Limb (tissue), 2 donors: ENCODE results near the gene PSTPIP2.
A peak's percentile ranks its signal among the peaks of the same experiment; 100 is the strongest.
"Not testable (repeated sequence)": the region's sequence is repeated elsewhere in the genome, so short reads cannot be mapped to it uniquely, and the experiment has no call there.

ENCODE experiments used
- DNase-seq, 2 donors: peaks; one replicate each; pipeline ENCODE4 v3.0.0-alpha.2; 2016; ENCODE audit errors: extremely low spot score in 2 of 2

Gene PSTPIP2

GRCh38 chr18:46071653-46072375 lies at the start of gene PSTPIP2:
PSTPIP2 (minus strand) TSS chr18:46072260; CDS start chr18:46072188, 72 bp downstream.
- DNase-seq: peak; percentile 51 to 82

- no peak for DNase-seq
These were observed 41.7 kb upstream of the PSTPIP2 start for GRCh38 chr18:46113751-46114150.

GRCh38 chr18:46110406-46110805 lies 38.3 kb upstream of the PSTPIP2 start:
- DNase-seq: no peak

- DNase-seq: no peak
These were observed 37.3 kb upstream of the PSTPIP2 start for GRCh38 chr18:46109386-46109785.

GRCh38 chr18:46104128-46104911 lies 32.3 kb upstream of the PSTPIP2 start, which contains the start of gene HAUS1:
HAUS1 (plus strand) TSS chr18:46104385; CDS start chr18:46104412, 27 bp downstream.
- DNase-seq: peak; percentile 92 to 95

GRCh38 chr18:46099463-46099862 lies 27.4 kb upstream of the PSTPIP2 start:
- no peak for DNase-seq

- DNase-seq: no peak
These were observed 26.5 kb upstream of the PSTPIP2 start for GRCh38 chr18:46098616-46098933.

GRCh38 chr18:46097801-46098615 lies 25.9 kb upstream of the PSTPIP2 start, which contains the start of gene ATP5F1A:
ATP5F1A (minus strand) TSS chr18:46098296; CDS start chr18:46098231, 65 bp downstream.
- DNase-seq: peak; percentile 92

- no peak for DNase-seq
These were observed 25.4 kb upstream of the PSTPIP2 start for GRCh38 chr18:46097431-46097800.

GRCh38 chr18:46096651-46097300 lies 24.7 kb upstream of the PSTPIP2 start:
- DNase-seq: no peak

- no peak for DNase-seq
These were observed 23.5 kb upstream of the PSTPIP2 start for GRCh38 chr18:46095532-46095931.

- DNase-seq: not testable (repeated sequence)
These were observed 16.4 kb upstream of the PSTPIP2 start for GRCh38 chr18:46088501-46088900.

- DNase-seq: no peak
These were observed 12.4 kb upstream of the PSTPIP2 start for GRCh38 chr18:46084431-46084830.

GRCh38 chr18:46080156-46080555 lies 8.1 kb upstream of the PSTPIP2 start:
- no peak for DNase-seq

- DNase-seq: no peak
These were observed 7.3 kb upstream of the PSTPIP2 start for GRCh38 chr18:46079336-46079735.

- peak; percentile 51 to 78 for DNase-seq
These were observed 1.6 kb upstream of the PSTPIP2 start for GRCh38 chr18:46073474-46074331.

- DNase-seq: no peak
These were observed 899 bp upstream of the PSTPIP2 start for GRCh38 chr18:46072959-46073358.

GRCh38 chr18:46072376-46072867 lies 362 bp upstream of the PSTPIP2 start:
- no peak for DNase-seq

GRCh38 chr18:46070815-46071652 lies 1.0 kb downstream of the PSTPIP2 start:
- no peak for DNase-seq
